Ishikawa (cell line): Measurements from ENCODE around the gene ATXN1.

Experiments used
- EP300 ChIP-seq: IDR thresholded peaks from 2 replicates; pipeline ENCODE4 v1.6.1; 2012; ENCODE audit warnings: borderline replicate concordance
- YY1 ChIP-seq: IDR thresholded peaks from 2 replicates; pipeline ENCODE4 v1.6.1; 2012; ENCODE audit warnings: low read depth
- TF ChIP-seq, protein P1 (sequence below): IDR thresholded peaks from 2 replicates; pipeline ENCODE4 v1.6.1; 2012; ENCODE audit warnings: low read depth, mild to moderate bottlenecking

DNA sequence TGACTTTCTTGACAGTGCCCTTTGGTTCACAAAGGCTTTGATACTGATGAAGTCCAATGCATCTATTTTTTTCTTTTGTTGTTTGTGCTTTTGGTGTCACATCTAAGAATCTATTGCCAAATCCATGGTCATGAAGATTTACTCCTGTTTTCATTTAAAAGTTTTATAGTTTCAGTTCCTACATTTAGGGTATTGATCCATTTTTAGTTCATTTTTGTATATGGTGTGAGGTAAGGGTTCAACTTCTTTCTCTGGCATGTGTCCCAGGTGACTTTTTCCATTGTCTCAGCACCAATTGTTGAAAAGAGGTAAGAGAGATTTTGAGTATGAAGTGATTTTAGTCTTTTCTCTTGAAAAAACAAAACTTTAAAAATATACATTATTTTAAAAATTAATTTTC lies 262.3 kb downstream of the ATXN1 start:
- TF ChIP-seq, protein P1, sequence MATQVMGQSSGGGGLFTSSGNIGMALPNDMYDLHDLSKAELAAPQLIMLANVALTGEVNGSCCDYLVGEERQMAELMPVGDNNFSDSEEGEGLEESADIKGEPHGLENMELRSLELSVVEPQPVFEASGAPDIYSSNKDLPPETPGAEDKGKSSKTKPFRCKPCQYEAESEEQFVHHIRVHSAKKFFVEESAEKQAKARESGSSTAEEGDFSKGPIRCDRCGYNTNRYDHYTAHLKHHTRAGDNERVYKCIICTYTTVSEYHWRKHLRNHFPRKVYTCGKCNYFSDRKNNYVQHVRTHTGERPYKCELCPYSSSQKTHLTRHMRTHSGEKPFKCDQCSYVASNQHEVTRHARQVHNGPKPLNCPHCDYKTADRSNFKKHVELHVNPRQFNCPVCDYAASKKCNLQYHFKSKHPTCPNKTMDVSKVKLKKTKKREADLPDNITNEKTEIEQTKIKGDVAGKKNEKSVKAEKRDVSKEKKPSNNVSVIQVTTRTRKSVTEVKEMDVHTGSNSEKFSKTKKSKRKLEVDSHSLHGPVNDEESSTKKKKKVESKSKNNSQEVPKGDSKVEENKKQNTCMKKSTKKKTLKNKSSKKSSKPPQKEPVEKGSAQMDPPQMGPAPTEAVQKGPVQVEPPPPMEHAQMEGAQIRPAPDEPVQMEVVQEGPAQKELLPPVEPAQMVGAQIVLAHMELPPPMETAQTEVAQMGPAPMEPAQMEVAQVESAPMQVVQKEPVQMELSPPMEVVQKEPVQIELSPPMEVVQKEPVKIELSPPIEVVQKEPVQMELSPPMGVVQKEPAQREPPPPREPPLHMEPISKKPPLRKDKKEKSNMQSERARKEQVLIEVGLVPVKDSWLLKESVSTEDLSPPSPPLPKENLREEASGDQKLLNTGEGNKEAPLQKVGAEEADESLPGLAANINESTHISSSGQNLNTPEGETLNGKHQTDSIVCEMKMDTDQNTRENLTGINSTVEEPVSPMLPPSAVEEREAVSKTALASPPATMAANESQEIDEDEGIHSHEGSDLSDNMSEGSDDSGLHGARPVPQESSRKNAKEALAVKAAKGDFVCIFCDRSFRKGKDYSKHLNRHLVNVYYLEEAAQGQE = no peak
- no peak for TF ChIP-seq YY1
- no peak for TF ChIP-seq EP300
